Measurements from ENCODE around the gene NOS1AP.

The NOS1AP gene

GRCh38 chr1:162376691-162377090 lies 307.2 kb downstream of the NOS1AP start, which contains the start of gene SPATA46:
SPATA46 (minus strand) TSS chr1:162376854; CDS start chr1:162376790, 64 bp downstream.
- no peak for DNase-seq (ENCODE audit: extremely low read depth, insufficient read length)
- no peaks in the 10 kb centered on the region; the same call in 1 of the 2 replicates for H3K27me3 ChIP-seq (replicated peaks; ENCODE audit: control insufficient read depth, insufficient read depth, low read length)
- H3K4me3 ChIP-seq (replicated peaks; ENCODE audit: low read depth, low read length): no peak within 1 kb of the TSS
- TF ChIP-seq CTCF (IDR thresholded peaks at IDR 0.05; ENCODE audit: insufficient read depth, low read length, poor library complexity, severe bottlenecking): no peak
- no peaks in the 10 kb centered on the region for H3K36me3 ChIP-seq (ENCODE audit: control insufficient read depth, insufficient read depth, low read length)

GRCh38 chr1:162380061-162380846 lies 310.8 kb downstream of the NOS1AP start:
- DNase-seq (ENCODE audit: extremely low read depth, insufficient read length): no peak
- TF ChIP-seq CTCF (IDR thresholded peaks at IDR 0.05; ENCODE audit: insufficient read depth, low read length, poor library complexity, severe bottlenecking): no peak
- Histone ChIP-seq H3K27me3 (replicated peaks; ENCODE audit: control insufficient read depth, insufficient read depth, low read length) (no peaks in the 10 kb centered on the region; the same call in none of the 2 replicates), H3K36me3 (ENCODE audit: control insufficient read depth, insufficient read depth, low read length) (no peaks in the 10 kb centered on the region), H3K4me3 (replicated peaks; ENCODE audit: low read depth, low read length) (no peak overlapping the region)

GRCh38 chr1:162381383-162381782 lies 311.9 kb downstream of the NOS1AP start, which contains the start of gene C1orf226:
C1orf226 (plus strand) TSS chr1:162381728; CDS start chr1:162381902, 174 bp downstream.
- TF ChIP-seq CTCF (IDR thresholded peaks at IDR 0.05; ENCODE audit: insufficient read depth, low read length, poor library complexity, severe bottlenecking): no peak
- Histone ChIP-seq H3K27me3 (replicated peaks; ENCODE audit: control insufficient read depth, insufficient read depth, low read length) (no peaks in the 10 kb centered on the region; the same call in none of the 2 replicates), H3K4me3 (replicated peaks; ENCODE audit: low read depth, low read length) (no peak within 1 kb of the TSS), H3K36me3 (ENCODE audit: control insufficient read depth, insufficient read depth, low read length) (no peaks in the 10 kb centered on the region)
- DNase-seq (ENCODE audit: extremely low read depth, insufficient read length): no peak

GRCh38 chr1:162381941-162382750 lies 312.7 kb downstream of the NOS1AP start:
- DNase-seq (ENCODE audit: extremely low read depth, insufficient read length): no peak
- Histone ChIP-seq H3K27me3 (replicated peaks; ENCODE audit: control insufficient read depth, insufficient read depth, low read length) (no peaks in the 10 kb centered on the region; the same call in none of the 2 replicates), H3K4me3 (replicated peaks; ENCODE audit: low read depth, low read length) (no peak overlapping the region), H3K36me3 (ENCODE audit: control insufficient read depth, insufficient read depth, low read length) (no peaks in the 10 kb centered on the region)
- no peak for TF ChIP-seq CTCF (IDR thresholded peaks at IDR 0.05; ENCODE audit: insufficient read depth, low read length, poor library complexity, severe bottlenecking)

- DNase-seq (ENCODE audit: extremely low read depth, insufficient read length): no peak
- no peak overlapping the region for H3K4me3 ChIP-seq (replicated peaks; ENCODE audit: low read depth, low read length)
- no peak for TF ChIP-seq CTCF (IDR thresholded peaks at IDR 0.05; ENCODE audit: insufficient read depth, low read length, poor library complexity, severe bottlenecking)
- peaks cover 1% of the 10 kb centered on the region for H3K27me3 ChIP-seq (replicated peaks; ENCODE audit: control insufficient read depth, insufficient read depth, low read length)
- H3K36me3 ChIP-seq (ENCODE audit: control insufficient read depth, insufficient read depth, low read length): no peaks in the 10 kb centered on the region
Observed at GRCh38 chr1:162383091-162383490, 313.6 kb downstream of the NOS1AP start.
